KMS-11 (cell line): ENCODE results near the gene SLC39A13.

Experiments used
- H2AFZ ChIP-seq: fragments of 200-600 bp; sonication (generic); 2 replicates; pipeline ENCODE4 v1.6.1; 2016; ENCODE audit warnings: antibody characterized with exemption, mixed run types, low read depth
- H3K27ac ChIP-seq: fragments of 200-600 bp; sonication (generic); 2 replicates; pipeline ENCODE4 v1.6.1; 2016; ENCODE audit warnings: mild to moderate bottlenecking, mixed run types
- H3K27me3 ChIP-seq: fragments of 200-600 bp; sonication (generic); 2 replicates; pipeline ENCODE4 v1.6.1; 2017; ENCODE audit warnings: mild to moderate bottlenecking, low read depth, mixed run types, moderate library complexity; ENCODE audit not compliant: insufficient read depth
- H3K36me3 ChIP-seq: fragments of 200-600 bp; sonication (generic); 2 replicates; pipeline ENCODE4 v1.6.1; 2017; ENCODE audit warnings: mild to moderate bottlenecking, mixed run types; ENCODE audit not compliant: insufficient read depth
- H3K4me1 ChIP-seq: fragments of 200-600 bp; sonication (generic); 2 replicates; pipeline ENCODE4 v1.6.1; 2016; ENCODE audit warnings: mild to moderate bottlenecking, low read depth, mixed run types; ENCODE audit not compliant: poor library complexity, severe bottlenecking
- H3K4me2 ChIP-seq: fragments of 200-600 bp; sonication (generic); 2 replicates; pipeline ENCODE4 v1.7.0; 2016; ENCODE audit warnings: mild to moderate bottlenecking, mixed run types
- H3K4me3 ChIP-seq: fragments of 200-600 bp; sonication (generic); IDR thresholded peaks from 2 replicates; pipeline ENCODE4 v1.6.1; 2017; ENCODE audit warnings: low read depth, low read length, mixed read lengths; ENCODE audit not compliant: insufficient read depth
- H3K79me2 ChIP-seq: fragments of 200-600 bp; sonication (generic); 2 replicates; pipeline ENCODE4 v1.6.1; 2016; ENCODE audit warnings: low read depth, mixed run types; ENCODE audit not compliant: insufficient read depth
- H3K9ac ChIP-seq: fragments of 200-600 bp; sonication (generic); 2 replicates; pipeline ENCODE4 v1.6.1; 2016; ENCODE audit warnings: mild to moderate bottlenecking, mixed run types
- H4K20me1 ChIP-seq: fragments of 200-600 bp; sonication (generic); 2 replicates; pipeline ENCODE4 v1.6.1; 2016; ENCODE audit warnings: mild to moderate bottlenecking, mixed run types; ENCODE audit not compliant: insufficient read depth
- TF ChIP-seq, protein P1 (sequence below): fragments of 200-600 bp; sonication (generic); conservative IDR thresholded peaks from 2 replicates; pipeline ENCODE4 v1.6.1; 2017; ENCODE audit warnings: low read depth, mild to moderate bottlenecking, antibody characterized with exemption, low read length, moderate library complexity, mixed read lengths

The SLC39A13 gene

GRCh38 chr11:47395223-47396048, 13.0 kb upstream of the SLC39A13 start:
- H3K9ac ChIP-seq = no peak overlapping the region

GRCh38 chr11:47396049-47396320, 12.4 kb upstream of the SLC39A13 start:
- H3K27ac ChIP-seq = no peak overlapping the region
- no peaks in the 10 kb centered on the region for H4K20me1 ChIP-seq
- no peaks in the 10 kb centered on the region for H3K27me3 ChIP-seq
- no peak overlapping the region for H3K4me2 ChIP-seq
- peaks cover 29% of the 10 kb centered on the region for H3K4me1 ChIP-seq
- TF ChIP-seq, protein P1, sequence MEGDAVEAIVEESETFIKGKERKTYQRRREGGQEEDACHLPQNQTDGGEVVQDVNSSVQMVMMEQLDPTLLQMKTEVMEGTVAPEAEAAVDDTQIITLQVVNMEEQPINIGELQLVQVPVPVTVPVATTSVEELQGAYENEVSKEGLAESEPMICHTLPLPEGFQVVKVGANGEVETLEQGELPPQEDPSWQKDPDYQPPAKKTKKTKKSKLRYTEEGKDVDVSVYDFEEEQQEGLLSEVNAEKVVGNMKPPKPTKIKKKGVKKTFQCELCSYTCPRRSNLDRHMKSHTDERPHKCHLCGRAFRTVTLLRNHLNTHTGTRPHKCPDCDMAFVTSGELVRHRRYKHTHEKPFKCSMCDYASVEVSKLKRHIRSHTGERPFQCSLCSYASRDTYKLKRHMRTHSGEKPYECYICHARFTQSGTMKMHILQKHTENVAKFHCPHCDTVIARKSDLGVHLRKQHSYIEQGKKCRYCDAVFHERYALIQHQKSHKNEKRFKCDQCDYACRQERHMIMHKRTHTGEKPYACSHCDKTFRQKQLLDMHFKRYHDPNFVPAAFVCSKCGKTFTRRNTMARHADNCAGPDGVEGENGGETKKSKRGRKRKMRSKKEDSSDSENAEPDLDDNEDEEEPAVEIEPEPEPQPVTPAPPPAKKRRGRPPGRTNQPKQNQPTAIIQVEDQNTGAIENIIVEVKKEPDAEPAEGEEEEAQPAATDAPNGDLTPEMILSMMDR = no peak
- no peak overlapping the region for H2AFZ ChIP-seq
- H3K79me2 ChIP-seq = no peaks in the 10 kb centered on the region
- H3K36me3 ChIP-seq = no peaks in the 10 kb centered on the region
- no peak overlapping the region for H3K4me3 ChIP-seq
- H3K9ac ChIP-seq = no peak overlapping the region

More at GRCh38 chr11:47395223-47396048, 13.0 kb upstream of the SLC39A13 start:
- Histone ChIP-seq H3K36me3 (no peaks in the 10 kb centered on the region), H3K79me2 (no peaks in the 10 kb centered on the region), H3K27ac (no peak overlapping the region), H4K20me1 (no peaks in the 10 kb centered on the region), H3K27me3 (no peaks in the 10 kb centered on the region), H3K4me2 (no peak overlapping the region), H3K4me3 (no peak overlapping the region), H2AFZ (no peak overlapping the region), H3K4me1 (peaks cover 23% of the 10 kb centered on the region)
- TF ChIP-seq, protein P1 = no peak

- H3K4me2 ChIP-seq = no peak overlapping the region
- no peaks in the 10 kb centered on the region for H3K27me3 ChIP-seq
- H3K27ac ChIP-seq = no peak overlapping the region
- H2AFZ ChIP-seq = no peak overlapping the region
- H3K79me2 ChIP-seq = no peaks in the 10 kb centered on the region
- TF ChIP-seq, protein P1 = no peak
- no peaks in the 10 kb centered on the region for H3K36me3 ChIP-seq
- no peak overlapping the region for H3K4me3 ChIP-seq
- peaks cover 22% of the 10 kb centered on the region for H3K4me1 ChIP-seq
- no peak overlapping the region for H3K9ac ChIP-seq
- H4K20me1 ChIP-seq = no peaks in the 10 kb centered on the region
Measured at GRCh38 chr11:47398011-47398410, 10.4 kb upstream of the SLC39A13 start.

GRCh38 chr11:47398551-47398950, 9.8 kb upstream of the SLC39A13 start:
- TF ChIP-seq, protein P1 = no peak
- Histone ChIP-seq H3K36me3 (no peaks in the 10 kb centered on the region), H3K4me3 (no peak overlapping the region), H3K27me3 (no peaks in the 10 kb centered on the region), H3K27ac (no peak overlapping the region), H3K9ac (no peak overlapping the region), H3K79me2 (no peaks in the 10 kb centered on the region), H3K4me1 (peaks cover 16% of the 10 kb centered on the region), H4K20me1 (no peaks in the 10 kb centered on the region), H3K4me2 (no peak overlapping the region), H2AFZ (no peak overlapping the region)
